Ascending aorta (tissue), 2 donors: ENCODE results near the gene CALU. TPM values are rescaled to one million over a fixed set of nuclear protein-coding genes. Genes with fewer than 3 reads are reported as not detected.

ENCODE experiments used
- DNase-seq, 2 donors: peaks; one replicate each; pipeline ENCODE4 v3.0.0-alpha.2; 2019; ENCODE audit warnings: low spot score in 2 of 2
- H3K27ac ChIP-seq, 2 donors: fragments of 200-600 bp; sonication (generic); one replicate each; pipeline ENCODE4 v1.5.1; 2016 to 2017; ENCODE audit warnings: mild to moderate bottlenecking in 1 of 2
- H3K27me3 ChIP-seq: fragments of 200-600 bp; sonication (generic); one replicate; pipeline ENCODE4 v1.5.1; 2017
- H3K36me3 ChIP-seq, 2 donors: fragments of 200-600 bp; sonication (generic); one replicate each; pipeline ENCODE4 v1.5.1; 2016
- H3K4me1 ChIP-seq, 2 donors: fragments of 200-600 bp; sonication (generic); one replicate each; pipeline ENCODE4 v1.5.1; 2016 to 2017; ENCODE audit warnings: mild to moderate bottlenecking in 1 of 2
- H3K4me3 ChIP-seq, 2 donors: fragments of 200-600 bp; sonication (generic); one replicate each; pipeline ENCODE4 v1.5.1; 2016 to 2017; ENCODE audit warnings: mild to moderate bottlenecking in 1 of 2
- H3K9me3 ChIP-seq, 2 donors: fragments of 200-600 bp; sonication (generic); one replicate each; pipeline ENCODE4 v1.5.1; 2016
- intact Hi-C: fragments of 100-400 bp; cut with DNase I; formaldehyde crosslinking; loops from one replicate; pipeline ENCODE4 v1.15.1; 2023
- total RNA-seq: library from RNA; depleted of rRNA; stranded (reverse); fragments of >200 nt; gene quantifications from one replicate; pipeline ENCODE4 v1.1.0, GENCODE V29; 2016
- TF ChIP-seq, protein P1 (sequence below), 3 experiments: fragments of 200-600 bp in 2 of 3; fragments of 450-650 bp in 1 of 3; sonication (generic) in 2 of 3; IDR thresholded peaks; one replicate each; pipeline ENCODE4 v1.5.1; 2016 to 2019; ENCODE audit warnings: antibody characterized with exemption in 3 of 3, mild to moderate bottlenecking in 1 of 3, moderate library complexity in 1 of 3

Gene CALU
- total RNA-seq, 1 donor from 2014 or later: 82.8 TPM

DNA sequence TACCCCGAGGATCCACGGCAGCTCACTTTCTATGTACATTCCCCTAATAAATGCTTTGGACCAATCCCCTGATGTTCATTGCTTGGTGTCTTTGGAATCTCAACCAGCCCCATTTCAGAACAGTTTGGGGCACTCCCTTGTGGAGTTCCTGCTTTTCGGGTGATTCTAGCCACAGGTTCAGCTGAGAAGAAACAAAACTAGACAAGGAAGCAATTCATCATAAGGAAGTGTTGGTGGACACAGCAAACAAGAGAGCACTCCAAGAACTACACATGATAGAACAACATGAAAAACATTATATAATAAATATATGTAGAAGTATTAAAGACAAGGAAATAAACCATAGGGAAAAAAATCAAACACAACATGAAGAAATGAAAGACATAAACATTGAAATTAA lies 46.6 kb downstream of the CALU start:
- no peaks in the 10 kb centered on the region for H3K27me3 ChIP-seq
- H3K27ac ChIP-seq: no peak overlapping the region
- TF ChIP-seq, protein P1, sequence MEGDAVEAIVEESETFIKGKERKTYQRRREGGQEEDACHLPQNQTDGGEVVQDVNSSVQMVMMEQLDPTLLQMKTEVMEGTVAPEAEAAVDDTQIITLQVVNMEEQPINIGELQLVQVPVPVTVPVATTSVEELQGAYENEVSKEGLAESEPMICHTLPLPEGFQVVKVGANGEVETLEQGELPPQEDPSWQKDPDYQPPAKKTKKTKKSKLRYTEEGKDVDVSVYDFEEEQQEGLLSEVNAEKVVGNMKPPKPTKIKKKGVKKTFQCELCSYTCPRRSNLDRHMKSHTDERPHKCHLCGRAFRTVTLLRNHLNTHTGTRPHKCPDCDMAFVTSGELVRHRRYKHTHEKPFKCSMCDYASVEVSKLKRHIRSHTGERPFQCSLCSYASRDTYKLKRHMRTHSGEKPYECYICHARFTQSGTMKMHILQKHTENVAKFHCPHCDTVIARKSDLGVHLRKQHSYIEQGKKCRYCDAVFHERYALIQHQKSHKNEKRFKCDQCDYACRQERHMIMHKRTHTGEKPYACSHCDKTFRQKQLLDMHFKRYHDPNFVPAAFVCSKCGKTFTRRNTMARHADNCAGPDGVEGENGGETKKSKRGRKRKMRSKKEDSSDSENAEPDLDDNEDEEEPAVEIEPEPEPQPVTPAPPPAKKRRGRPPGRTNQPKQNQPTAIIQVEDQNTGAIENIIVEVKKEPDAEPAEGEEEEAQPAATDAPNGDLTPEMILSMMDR (IDR thresholded peaks at IDR 0.05): no peak
- DNase-seq: no peak
- H3K36me3 ChIP-seq: no peaks in the 10 kb centered on the region
- intact Hi-C loops: no loop called here
- no peaks in the 10 kb centered on the region for H3K9me3 ChIP-seq
- H3K4me3 ChIP-seq: no peak overlapping the region
- peaks cover 3 to 16% of the 10 kb centered on the region in 2 donors for H3K4me1 ChIP-seq

DNA sequence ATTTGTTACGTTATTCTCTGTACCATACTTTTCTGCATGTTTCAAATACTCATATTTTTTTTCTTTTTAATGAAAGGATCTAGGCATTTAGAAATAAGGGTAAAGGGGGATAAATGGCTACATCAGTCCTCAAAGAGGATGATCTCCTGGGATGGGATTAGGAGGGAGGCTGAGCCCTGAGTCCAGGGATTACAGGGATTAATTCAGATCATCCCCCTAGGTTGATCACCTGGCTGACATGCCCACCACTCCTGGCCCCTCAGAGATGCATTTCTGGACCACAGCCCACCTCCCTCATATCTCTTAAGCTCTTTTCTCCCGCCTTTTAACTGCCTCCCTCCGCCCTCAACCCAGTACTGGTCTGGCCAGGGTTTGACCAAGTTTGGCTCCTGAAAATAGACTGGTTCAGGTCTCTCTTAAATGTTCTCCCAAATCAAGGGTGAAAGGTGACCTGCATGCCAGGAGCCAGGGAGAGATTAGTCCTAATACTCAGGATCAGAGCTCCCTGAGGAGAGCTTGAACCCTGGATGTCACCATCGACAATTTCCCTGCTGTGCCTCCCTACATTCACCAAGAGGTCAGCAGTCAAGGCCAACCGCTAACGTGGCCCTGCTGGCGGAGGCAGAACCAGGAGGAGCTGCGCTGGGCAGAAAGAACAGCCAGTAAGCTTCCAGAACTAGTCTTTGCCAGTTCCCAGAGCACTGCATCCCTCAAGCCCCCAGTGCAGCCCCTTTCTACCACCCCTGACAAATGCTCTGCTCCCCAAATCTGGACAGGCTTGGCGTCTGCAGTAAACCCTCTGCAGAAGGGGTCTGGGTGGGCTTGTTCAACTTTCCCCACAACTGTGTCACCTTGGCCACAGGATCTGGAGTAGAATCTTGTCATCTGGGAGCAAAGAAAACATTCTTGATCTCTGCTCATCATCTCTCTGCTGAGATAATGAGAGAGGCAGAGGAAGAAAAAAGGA lies 49.6 kb downstream of the CALU start:
- no peak for DNase-seq

DNA sequence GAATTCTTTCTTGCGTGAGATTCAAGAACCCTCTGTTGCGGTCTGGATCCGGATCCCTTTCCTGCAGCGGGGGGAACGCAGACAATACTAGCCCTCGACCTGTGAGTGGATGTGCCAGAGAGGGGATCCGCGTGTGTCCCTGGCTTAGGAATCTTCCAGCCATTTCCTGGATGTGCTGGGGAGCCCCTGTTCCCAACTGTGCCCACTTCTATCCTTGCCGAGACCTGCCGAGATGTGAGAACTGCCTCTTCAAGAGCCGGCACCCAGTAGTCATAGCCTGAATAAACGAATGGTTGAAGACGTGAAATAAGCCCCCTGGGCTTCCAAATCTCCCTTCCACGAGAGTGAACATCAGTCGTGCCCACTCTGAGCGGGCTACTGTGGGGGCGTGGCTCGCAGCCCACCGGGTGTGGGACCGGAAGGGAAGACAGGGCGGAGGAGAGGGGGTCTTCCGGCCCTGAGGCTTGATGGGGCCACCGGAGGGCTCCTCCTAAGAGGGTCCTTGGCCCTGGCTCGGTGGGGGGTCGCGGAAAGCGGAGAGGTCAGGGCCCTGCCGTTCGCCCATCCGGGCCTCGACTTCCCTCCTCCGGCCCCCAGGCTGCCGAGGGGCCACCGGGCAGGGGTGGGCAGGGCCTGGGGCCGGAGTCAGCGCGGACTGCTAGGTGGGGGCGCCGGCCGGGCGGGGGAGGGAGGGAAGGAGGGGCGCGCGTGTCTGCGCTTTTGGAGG lies 51.3 kb downstream of the CALU start:
- TF ChIP-seq, protein P1 (IDR thresholded peaks at IDR 0.05): no peak
- H3K9me3 ChIP-seq: no peaks in the 10 kb centered on the region
- H3K27me3 ChIP-seq: no peaks in the 10 kb centered on the region
- no peaks in the 10 kb centered on the region for H3K36me3 ChIP-seq
- H3K4me3 ChIP-seq: peak overlapping the region; percentile 74 to 89
- intact Hi-C loops: loop anchor here (1.0 to 5.0 kb wide), 4 partner anchors 33 to 72 kb away; partner anchors contain the start of genes ATP6V1F, CALU and FLNC
- no peak for DNase-seq
- peaks cover 7 to 12% of the 10 kb centered on the region in 2 donors for H3K4me1 ChIP-seq
- H3K27ac ChIP-seq: peak overlapping the region; percentile 55 to 78

More for the DNA sequence above, 49.6 kb downstream of the CALU start:
- H3K36me3 ChIP-seq: no peaks in the 10 kb centered on the region
- TF ChIP-seq, protein P1 (IDR thresholded peaks at IDR 0.05): no peak
- no peaks in the 10 kb centered on the region for H3K9me3 ChIP-seq
- H3K4me1 ChIP-seq: peaks cover 7 to 14% of the 10 kb centered on the region in 2 donors
- H3K27me3 ChIP-seq: no peaks in the 10 kb centered on the region
- intact Hi-C loops: no loop called here
- no peak overlapping the region for H3K4me3 ChIP-seq
- no peak overlapping the region for H3K27ac ChIP-seq

DNA sequence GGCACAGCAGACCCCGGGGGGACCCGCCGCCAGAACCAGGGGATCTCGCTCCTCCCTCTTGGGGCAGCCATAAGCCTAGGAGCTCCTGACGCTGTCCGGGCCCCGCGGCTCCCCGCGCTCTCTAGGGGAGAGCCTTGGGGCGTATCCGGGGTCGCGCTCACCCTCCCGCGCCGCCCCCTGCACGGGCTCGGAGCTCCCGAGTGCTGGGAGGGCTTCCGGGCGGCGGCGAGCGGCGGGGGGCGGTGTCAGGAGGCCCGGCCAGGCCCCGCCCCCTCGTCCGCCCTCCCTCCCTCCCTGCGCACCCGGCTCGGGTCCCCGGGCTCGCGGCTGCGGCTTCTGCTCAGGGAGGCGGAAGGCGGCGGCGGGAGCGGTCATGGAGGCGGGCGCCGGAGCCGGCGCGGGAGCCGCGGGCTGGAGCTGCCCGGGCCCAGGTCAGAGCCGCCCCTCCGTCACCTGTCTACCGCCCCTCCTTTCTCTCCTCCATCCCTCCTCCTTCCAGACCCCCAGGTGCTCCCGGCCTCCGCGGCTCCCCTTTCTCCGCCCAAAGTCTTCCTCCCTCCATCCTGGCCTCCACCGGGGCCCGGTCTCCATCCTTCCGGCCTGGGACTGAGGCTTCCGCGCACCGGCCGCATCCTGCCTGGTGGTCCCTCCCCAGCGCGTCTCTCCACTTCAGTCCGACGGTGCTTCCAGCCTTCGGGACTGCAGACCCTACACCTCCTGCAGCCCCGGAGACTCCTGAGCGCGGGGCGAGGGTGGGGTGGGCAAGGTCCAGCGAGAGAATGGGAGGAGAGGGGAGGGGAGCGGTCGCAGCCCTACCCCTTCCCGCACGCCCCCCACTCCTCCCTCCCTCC lies 52.2 kb downstream of the CALU start, which contains the start of gene CCDC136:
Gene CCDC136, plus strand, starts transcription at position 848 of the 851 bp plus-strand sequence. CDS start 444 bp downstream, outside the sequence.
- Histone ChIP-seq H3K9me3 (no peaks in the 10 kb centered on the region), H3K27me3 (no peaks in the 10 kb centered on the region), H3K4me1 (peaks cover 7 to 12% of the 10 kb centered on the region in 2 donors), H3K4me3 (peak within 1 kb of the TSS; percentile 74 to 89), H3K27ac (peak within 1 kb of the TSS; percentile 55 to 78), H3K36me3 (no peaks in the 10 kb centered on the region)
- TF ChIP-seq, protein P1 (IDR thresholded peaks at IDR 0.05): no peak
- peak; percentile 17 to 86 for DNase-seq
- intact Hi-C loops: loop anchor here (1.0 to 5.0 kb wide), 4 partner anchors 34 to 71 kb away; partner anchors contain the start of genes ATP6V1F, CALU and FLNC

DNA sequence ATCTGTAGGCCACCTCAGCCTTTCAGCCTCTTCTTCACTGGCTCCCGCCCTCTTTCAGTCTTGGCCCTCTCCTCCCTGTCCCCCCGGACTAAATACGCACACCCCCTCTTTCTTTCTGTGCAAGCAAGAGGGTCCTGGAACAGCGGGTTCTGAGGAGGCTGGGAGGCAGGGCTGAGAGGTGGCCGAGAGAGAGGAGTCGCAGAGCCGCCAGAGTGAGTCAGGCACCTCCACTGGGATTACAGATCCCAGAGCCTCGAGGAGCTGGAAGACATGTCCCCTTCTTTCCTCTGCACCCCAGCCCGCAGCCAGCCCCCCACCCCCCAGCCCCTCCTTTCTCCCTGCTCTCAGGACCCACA lies 52.8 kb downstream of the CALU start:
- H3K27ac ChIP-seq: peak overlapping the region in 1 of 2 donors; percentile 78
- no peaks in the 10 kb centered on the region for H3K36me3 ChIP-seq
- H3K4me3 ChIP-seq: peak overlapping the region; percentile 74 to 89
- H3K9me3 ChIP-seq: no peaks in the 10 kb centered on the region
- peaks cover 7 to 12% of the 10 kb centered on the region in 2 donors for H3K4me1 ChIP-seq
- intact Hi-C loops: loop anchor here (1.0 to 5.0 kb wide), 4 partner anchors 35 to 70 kb away; partner anchors contain the start of genes ATP6V1F, CALU and FLNC
- H3K27me3 ChIP-seq: no peaks in the 10 kb centered on the region
- DNase-seq: no peak
- TF ChIP-seq, protein P1 (IDR thresholded peaks at IDR 0.05): no peak
